Suprapubic skin (tissue), 4 donors: ENCODE results near the gene MYO5A.

Source experiments
- CTCF ChIP-seq, 2 donors: fragments of 200-600 bp in 1 of 2; fragments of 450-650 bp in 1 of 2; sonication (generic) in 1 of 2; IDR thresholded peaks; one replicate each; pipeline ENCODE4 v1.5.1; 2016 to 2019; ENCODE audit warnings: antibody characterized with exemption in 2 of 2, mild to moderate bottlenecking in 1 of 2, moderate library complexity in 1 of 2
- EP300 ChIP-seq: sonication (generic); formaldehyde crosslinking; IDR thresholded peaks from one replicate; pipeline ENCODE4 v1.6.1; 2017; ENCODE audit warnings: antibody characterized with exemption
- POLR2AphosphoS5 ChIP-seq, 3 donors: sonication (generic); formaldehyde crosslinking; IDR thresholded peaks; one replicate each; pipeline ENCODE4 v1.6.1; 2017; ENCODE audit warnings: antibody characterized with exemption in 3 of 3

GRCh38 chr15:52424856-52425431 is 103.7 kb downstream of the MYO5A start:
- TF ChIP-seq POLR2AphosphoS5 (IDR thresholded peaks at IDR 0.05) (no peak), CTCF (IDR thresholded peaks at IDR 0.05) (no peak), EP300 (no peak)
